GM21737 (cell line): ENCODE measurements around the gene TAF4.

Experiments
- ATAC-seq: cut with Tn5 transposase; IDR thresholded peaks from one replicate; pipeline ENCODE4 v1.9.1; 2021; ENCODE audit warnings: mild to moderate bottlenecking, moderate library complexity; ENCODE audit not compliant: unreplicated experiment

Gene TAF4

GRCh38 chr20:62025832-62026563 is 39.7 kb downstream of the TAF4 start:
- no peak for ATAC-seq

- ATAC-seq = no peak
Measured at GRCh38 chr20:62025394-62025793, 40.3 kb downstream of the TAF4 start.

- no peak for ATAC-seq
Measured at GRCh38 chr20:62023935-62024334, 41.7 kb downstream of the TAF4 start.

GRCh38 chr20:62022575-62023139 is 43.0 kb downstream of the TAF4 start:
- no peak for ATAC-seq

- no peak for ATAC-seq
Measured at GRCh38 chr20:62021793-62022385, 43.8 kb downstream of the TAF4 start.

- ATAC-seq = no peak
Measured at GRCh38 chr20:62020935-62021701, 44.6 kb downstream of the TAF4 start.

GRCh38 chr20:62019881-62020492 is 45.7 kb downstream of the TAF4 start:
- ATAC-seq = no peak

GRCh38 chr20:62019144-62019805 is 46.4 kb downstream of the TAF4 start:
- ATAC-seq = no peak

GRCh38 chr20:62018437-62019143 is 47.1 kb downstream of the TAF4 start:
- ATAC-seq = no peak

- ATAC-seq = no peak
Measured at GRCh38 chr20:62015540-62016288, 50.0 kb downstream of the TAF4 start.

GRCh38 chr20:62014889-62015537 is 50.7 kb downstream of the TAF4 start:
- ATAC-seq = no peak

GRCh38 chr20:62014488-62014775 is 51.2 kb downstream of the TAF4 start:
- no peak for ATAC-seq

- ATAC-seq = no peak
Measured at GRCh38 chr20:62012631-62013030, 53.0 kb downstream of the TAF4 start.

- no peak for ATAC-seq
Measured at GRCh38 chr20:62011938-62012534, 53.6 kb downstream of the TAF4 start.

- ATAC-seq = no peak
Measured at GRCh38 chr20:62011403-62011790, 54.3 kb downstream of the TAF4 start.

- ATAC-seq = peak; percentile 55
Measured at GRCh38 chr20:62010551-62011402, 54.9 kb downstream of the TAF4 start.

- ATAC-seq = no peak
Measured at GRCh38 chr20:62009869-62010445, 55.7 kb downstream of the TAF4 start.
